Stimulated activated CD4-positive, alpha-beta T cell treated with anti-CD3 and anti-CD28 coated beads, Interleukin-4, amount 100 ng/mL, for 1 hour (primary cell): ENCODE data around the gene HOXB4.

Experiments used
- DNase-seq: peaks from one replicate; pipeline ENCODE4 v3.0.0-alpha.2; 2020

Gene HOXB4

GRCh38 chr17:48571024-48571818 lies 6.9 kb downstream of the HOXB4 start:
- DNase-seq, result no peak

GRCh38 chr17:48570325-48571023 lies 7.7 kb downstream of the HOXB4 start:
- DNase-seq, result no peak

GRCh38 chr17:48569674-48570324 lies 8.4 kb downstream of the HOXB4 start:
- no peak for DNase-seq

GRCh38 chr17:48569240-48569582 lies 8.9 kb downstream of the HOXB4 start:
- DNase-seq, result no peak

- no peak for DNase-seq
Observed at GRCh38 chr17:48568499-48569239, 9.5 kb downstream of the HOXB4 start.

GRCh38 chr17:48567646-48568354 lies 10.3 kb downstream of the HOXB4 start:
- DNase-seq, result no peak

GRCh38 chr17:48567209-48567608 lies 10.9 kb downstream of the HOXB4 start:
- DNase-seq, result no peak

GRCh38 chr17:48566717-48567116 lies 11.4 kb downstream of the HOXB4 start:
- no peak for DNase-seq

- DNase-seq, result no peak
Observed at GRCh38 chr17:48565925-48566710, 12.0 kb downstream of the HOXB4 start.

GRCh38 chr17:48565022-48565554 lies 13.1 kb downstream of the HOXB4 start:
- no peak for DNase-seq

- DNase-seq, result no peak
Observed at GRCh38 chr17:48564188-48565021, 13.7 kb downstream of the HOXB4 start.

GRCh38 chr17:48563867-48564187 lies 14.3 kb downstream of the HOXB4 start:
- no peak for DNase-seq

GRCh38 chr17:48563385-48563838 lies 14.7 kb downstream of the HOXB4 start:
- no peak for DNase-seq

GRCh38 chr17:48562934-48563333 lies 15.2 kb downstream of the HOXB4 start:
- DNase-seq, result no peak

GRCh38 chr17:48561884-48562810 lies 16.0 kb downstream of the HOXB4 start:
- no peak for DNase-seq

- no peak for DNase-seq
Observed at GRCh38 chr17:48559840-48560817, 18.0 kb downstream of the HOXB4 start.

GRCh38 chr17:48559122-48559839 lies 18.9 kb downstream of the HOXB4 start:
- DNase-seq, result no peak

GRCh38 chr17:48558831-48559121 lies 19.4 kb downstream of the HOXB4 start:
- no peak for DNase-seq
